HCT116 (cell line): ENCODE results near the gene RFTN1. TPM values are rescaled to one million over a fixed set of nuclear protein-coding genes. Genes with fewer than 3 reads are reported as not detected.

Experiments
- ATAC-seq: fragments of 200-7000 bp; cut with Tn5 transposase; 2 replicates; pipeline ENCODE4 v1.9.1; 2020; ENCODE audit warnings: mild to moderate bottlenecking, moderate library complexity
- BruUV-seq: library from RNA; stranded (reverse); fragments of 400-500 nt; replicated peaks from 2 replicates; lab custom pipeline; 2021; lab: Mats Ljungman, UMichigan
- CTCF ChIA-PET: fragments of 300-600 bp; sonication (Branson Sonifier 250); formaldehyde crosslinking; loops from one replicate; lab custom pipeline; 2021; ENCODE audit warnings: antibody characterized with exemption; lab: Charles Lee
- POLR2A ChIA-PET: fragments of 300-600, 350-600 bp; sonication (Branson Sonifier 250); formaldehyde crosslinking; loops from one replicate; lab custom pipeline; 2021; ENCODE audit warnings: antibody characterized with exemption; lab: Charles Lee
- RAD21 ChIA-PET, 2 experiments: fragments of 300-600 bp; sonication (Branson Sonifier 250); formaldehyde crosslinking; loops; one replicate each; lab custom pipeline; 2023; ENCODE audit warnings: low total read pairs in 2 of 2; ENCODE audit not compliant: uncharacterized antibody in 2 of 2, unreplicated experiment in 2 of 2, low non-redundant PET in 1 of 2; lab: Charles Lee
- DNase-seq: peaks from one replicate; pipeline ENCODE4 v3.0.0-alpha.2; 2010; ENCODE audit warnings: low read depth, low spot score
- H2AFZ ChIP-seq: fragments of 200-600 bp; shearing (Covaris generic), sonication (generic); 2 replicates; pipeline ENCODE4 v1.6.1; 2017; ENCODE audit warnings: low read depth, mixed run types, mixed read lengths, antibody characterized with exemption, low read length; ENCODE audit not compliant: poor library complexity, severe bottlenecking
- H3K27ac ChIP-seq: 2 replicates; pipeline ENCODE4 v1.5.1; 2012; ENCODE audit warnings: low read depth, low read length
- H3K27me3 ChIP-seq: fragments of 200-600 bp; sonication (generic); 2 replicates; pipeline ENCODE4 v1.6.1; 2016; ENCODE audit warnings: mixed run types, low read length, mixed read lengths; ENCODE audit not compliant: insufficient read depth
- H3K36me3 ChIP-seq, 2 experiments: fragments of 200-500 bp in 1 of 2; fragments of 200-600 bp in 1 of 2; sonication (Bioruptor generic) in 1 of 2; sonication (generic) in 1 of 2; 2 replicates each; pipeline versions ENCODE4 v1.5.1 to v1.6.1; 2014 to 2016; ENCODE audit warnings: low read length in 2 of 2, inconsistent platforms in 1 of 2, mixed read lengths in 1 of 2, mixed run types in 1 of 2; ENCODE audit not compliant: insufficient read depth in 2 of 2, control insufficient read depth in 1 of 2
- H3K4me1 ChIP-seq, 2 experiments: fragments of 200-600 bp in 1 of 2; sonication (generic) in 1 of 2; 2 replicates each; pipeline versions ENCODE4 v1.5.1 to v1.6.1; 2012 to 2017; ENCODE audit warnings: low read length in 2 of 2, inconsistent platforms in 1 of 2, mild to moderate bottlenecking in 1 of 2, mixed read lengths in 1 of 2, mixed run types in 1 of 2, moderate library complexity in 1 of 2; ENCODE audit not compliant: insufficient read depth in 2 of 2, control insufficient read depth in 1 of 2
- H3K4me2 ChIP-seq: fragments of 200-600 bp; sonication (generic); 2 replicates; pipeline ENCODE4 v1.6.1; 2017; ENCODE audit warnings: mixed run types, low read length, mixed read lengths
- H3K4me3 ChIP-seq, 2 experiments: fragments of 200-600 bp in 1 of 2; sonication (generic) in 1 of 2; replicated peaks in 1 of 2; 2 replicates each; pipeline ENCODE4 v1.5.1; 2011 to 2016; ENCODE audit warnings: low read length in 2 of 2, control low read depth in 1 of 2, low read depth in 1 of 2, mild to moderate bottlenecking in 1 of 2, mixed read lengths in 1 of 2, mixed run types in 1 of 2
- H3K79me2 ChIP-seq: fragments of 200-600 bp; sonication (generic); 2 replicates; pipeline ENCODE4 v1.6.1; 2017; ENCODE audit warnings: mild to moderate bottlenecking, mixed run types, low read length, moderate library complexity, mixed read lengths; ENCODE audit not compliant: insufficient read depth
- H3K9ac ChIP-seq: fragments of 200-600 bp; sonication (generic); 2 replicates; pipeline ENCODE4 v1.6.1; 2016; ENCODE audit warnings: low read length, mixed read lengths
- H3K9me2 ChIP-seq: fragments of 200-600 bp; sonication (generic), shearing (Covaris generic); 2 replicates; pipeline ENCODE4 v1.6.1; 2017; ENCODE audit warnings: mixed run types, mild to moderate bottlenecking, moderate library complexity; ENCODE audit not compliant: insufficient read depth
- H3K9me3 ChIP-seq, 2 experiments: fragments of 200-500 bp in 1 of 2; fragments of 200-600 bp in 1 of 2; sonication (Bioruptor generic) in 1 of 2; sonication (generic) in 1 of 2; 2 replicates each; pipeline ENCODE4 v1.6.1; 2014 to 2017; ENCODE audit warnings: low read length in 2 of 2, mixed read lengths in 2 of 2, inconsistent platforms in 1 of 2, low read depth in 1 of 2, mild to moderate bottlenecking in 1 of 2, mixed run types in 1 of 2, moderate library complexity in 1 of 2; ENCODE audit not compliant: control insufficient read depth in 1 of 2, insufficient read depth in 1 of 2
- H4K20me1 ChIP-seq: fragments of 200-600 bp; sonication (generic), shearing (Covaris generic); 2 replicates; pipeline ENCODE4 v1.6.1; 2017; ENCODE audit warnings: mixed run types, mild to moderate bottlenecking, moderate library complexity; ENCODE audit not compliant: insufficient read depth
- CBX3 ChIP-seq: IDR thresholded peaks from 2 replicates; pipeline ENCODE4 v1.6.1; 2012; ENCODE audit warnings: low read depth
- ELF1 ChIP-seq: IDR thresholded peaks from 2 replicates; pipeline ENCODE4 v1.6.1; 2012; ENCODE audit warnings: low read depth, borderline replicate concordance
- EZH2 ChIP-seq: fragments of 200-600 bp; sonication (generic); IDR thresholded peaks from 2 replicates; pipeline ENCODE4 v1.6.1; 2017; ENCODE audit warnings: antibody characterized with exemption, mixed run types
- EZH2phosphoT487 ChIP-seq: fragments of 200-600 bp; IDR thresholded peaks from 2 replicates; pipeline ENCODE4 v1.6.1; 2018; ENCODE audit warnings: antibody characterized with exemption, borderline replicate concordance
- FOSL1 ChIP-seq: IDR thresholded peaks from 2 replicates; pipeline ENCODE4 v1.6.1; 2012; ENCODE audit warnings: low read depth
- JUND ChIP-seq: IDR thresholded peaks from 2 replicates; pipeline ENCODE4 v1.6.1; 2012
- POLR2A ChIP-seq: IDR thresholded peaks from 2 replicates; pipeline ENCODE4 v1.7.0; 2011; ENCODE audit warnings: borderline replicate concordance; ENCODE audit not compliant: insufficient read depth, insufficient read length; ENCODE audit errors: extremely low read depth
- POLR2AphosphoS5 ChIP-seq: IDR thresholded peaks from 2 replicates; pipeline ENCODE4 v1.6.1; 2011; ENCODE audit warnings: mild to moderate bottlenecking, low read depth, low read length, moderate library complexity
- RAD21 ChIP-seq: IDR thresholded peaks from 2 replicates; pipeline ENCODE4 v1.6.1; 2012; ENCODE audit warnings: low read depth, mild to moderate bottlenecking
- SP1 ChIP-seq: IDR thresholded peaks from 2 replicates; pipeline ENCODE4 v1.6.1; 2012; ENCODE audit warnings: low read depth
- TCF7L2 ChIP-seq: IDR thresholded peaks from 2 replicates; pipeline ENCODE4 v1.7.0; 2011; ENCODE audit warnings: borderline replicate concordance, inconsistent platforms; ENCODE audit not compliant: insufficient read depth, insufficient read length; ENCODE audit errors: extremely low read depth
- YY1 ChIP-seq: IDR thresholded peaks from 2 replicates; pipeline ENCODE4 v1.6.1; 2011; ENCODE audit warnings: low read length, low read depth, moderate library complexity, mild to moderate bottlenecking; ENCODE audit not compliant: insufficient replicate concordance; ENCODE audit errors: extremely low read depth
- ZFX ChIP-seq: fragments of 450-650 bp; IDR thresholded peaks from 2 replicates; pipeline ENCODE4 v1.6.1; 2017
- ZNF274 ChIP-seq: fragments of 200-500 bp; sonication (Bioruptor generic); IDR thresholded peaks from 2 replicates; pipeline ENCODE4 v1.6.1; 2014; ENCODE audit warnings: mild to moderate bottlenecking, low read depth, low read length, inconsistent platforms
- intact Hi-C: fragments of 100-400 bp; cut with micrococcal nuclease; formaldehyde crosslinking; loops from 2 replicates; pipeline ENCODE4 v1.10.0; 2022
- total RNA-seq: library from RNA; stranded (reverse); gene quantifications from one replicate; pipeline ENCODE4 v1.2.1, GENCODE V29; 2021; ENCODE audit not compliant: unreplicated experiment
- TF ChIP-seq, protein P1 (sequence below): IDR thresholded peaks from 2 replicates; pipeline ENCODE4 v1.6.1; 2012

Gene RFTN1
- total RNA-seq, 1 experiment from 2014 or later = 3.9 TPM

DNA sequence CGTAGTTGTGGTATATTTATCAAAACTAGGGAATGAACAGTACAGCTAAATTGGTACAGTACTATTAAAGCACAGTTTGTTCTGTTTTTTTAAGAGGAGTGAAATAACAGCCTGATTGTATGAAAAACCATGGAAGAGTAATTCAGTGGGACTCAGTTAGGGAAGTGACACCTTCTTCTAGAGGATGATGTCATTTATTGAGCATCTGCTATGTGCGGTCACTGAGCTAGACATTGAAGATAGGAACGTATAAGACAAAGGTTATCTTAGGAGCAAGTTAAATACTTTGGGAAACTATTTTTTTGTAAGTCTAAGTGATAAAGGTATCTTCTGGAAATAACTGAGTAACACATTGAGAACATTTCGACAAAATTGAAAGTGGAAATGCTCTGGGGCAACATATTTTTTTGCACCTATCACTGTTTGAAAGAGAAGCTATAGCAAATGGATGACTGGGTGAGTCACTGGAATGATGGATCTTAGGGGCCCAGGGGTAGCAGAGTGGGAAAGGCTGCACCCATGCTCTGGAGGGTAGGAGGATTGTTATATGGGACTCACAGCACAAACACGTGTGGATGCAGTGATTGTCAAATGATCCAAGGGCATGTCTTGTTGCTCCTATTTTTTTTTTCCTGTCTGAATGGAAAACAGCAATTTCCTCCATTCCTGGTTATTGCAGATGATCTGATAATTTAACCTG is 205.5 kb downstream of the RFTN1 start:
- Histone ChIP-seq H3K36me3 (peaks cover 0 to 9% of the 10 kb centered on the region in 2 experiments; a peak in 2 of 4 replicates), H3K79me2 (no peaks in the 10 kb centered on the region; the same call in 1 of the 2 replicates), H2AFZ (no peak overlapping the region), H3K27me3 (no peaks in the 10 kb centered on the region), H4K20me1 (no peaks in the 10 kb centered on the region), H3K4me3 (no peak overlapping the region), H3K9ac (no peak overlapping the region), H3K4me1 (peaks cover 7 to 17% of the 10 kb centered on the region in 2 experiments; a peak in 3 of 4 replicates), H3K4me2 (no peak overlapping the region), H3K9me3 (no peaks in the 10 kb centered on the region), H3K9me2 (no peaks in the 10 kb centered on the region), H3K27ac (no peak overlapping the region)
- no TSS peak for BruUV-seq
- TF ChIP-seq POLR2AphosphoS5 (no peak), YY1 (no peak), CBX3 (no peak), TCF7L2 (no peak), ZFX (no peak), ZNF274 (no peak), EZH2 (no peak), RAD21 (no peak), SP1 (no peak), FOSL1 (no peak), POLR2A (no peak), ELF1 (no peak), EZH2phosphoT487 (no peak), JUND (no peak)
- TF ChIP-seq, protein P1, sequence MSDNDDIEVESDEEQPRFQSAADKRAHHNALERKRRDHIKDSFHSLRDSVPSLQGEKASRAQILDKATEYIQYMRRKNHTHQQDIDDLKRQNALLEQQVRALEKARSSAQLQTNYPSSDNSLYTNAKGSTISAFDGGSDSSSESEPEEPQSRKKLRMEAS = no peak
- ChIA-PET CTCF (interaction anchor here (0.9 kb wide), 1 partner anchor 18 kb away, joined by 3 read pairs; no protein-coding TSS in a partner anchor), RAD21 (no interaction called here), POLR2A (no interaction called here)
- ATAC-seq = no peak
- intact Hi-C loops = no loop called here
- DNase-seq = no peak
